Activated T-helper 1 cell treated with Interleukin-2 at 50 U/mL for 16 hours (primary cell): Measurements from ENCODE around the gene LYRM7.
"Not testable (repeated sequence)": the region's sequence is repeated elsewhere in the genome, so short reads cannot be mapped to it uniquely, and the experiment has no call there.

Source experiments
- DNase-seq: peaks from one replicate; pipeline ENCODE4 v3.0.0-alpha.2; 2020; ENCODE audit warnings: low read depth

LYRM7 gene

DNA sequence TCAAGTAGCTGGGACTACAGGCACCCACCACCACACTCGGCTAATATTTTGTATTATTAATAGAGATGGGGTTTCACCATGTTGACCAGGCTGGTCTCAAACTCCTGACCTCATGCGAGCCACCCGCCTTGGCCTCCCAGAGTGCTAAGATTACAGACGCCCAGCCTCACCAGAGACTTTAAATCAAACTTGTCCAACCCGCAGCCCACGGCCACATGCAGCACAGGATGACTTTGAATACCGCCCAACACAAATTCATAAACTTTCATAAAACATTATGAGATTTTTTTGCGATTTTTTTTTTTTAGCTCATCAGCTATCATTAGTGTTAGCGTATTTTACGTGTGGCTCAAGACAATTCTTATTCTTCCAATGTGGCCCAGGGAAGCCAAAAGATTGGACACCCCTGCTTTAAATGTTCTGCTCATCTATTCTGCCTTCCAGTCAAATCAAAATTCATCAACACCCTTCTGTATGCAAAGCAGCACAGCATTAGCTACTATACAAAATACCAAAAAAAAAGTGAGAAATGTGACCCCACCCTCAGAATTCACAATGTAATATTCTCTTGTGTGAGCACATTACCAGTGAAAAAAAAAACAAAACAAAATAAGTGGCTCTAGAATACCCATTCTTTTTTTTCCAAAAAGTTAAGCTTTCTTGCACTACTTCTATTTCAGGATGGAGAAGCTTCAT is 50.4 kb downstream of the LYRM7 start:
- DNase-seq = no peak

DNA sequence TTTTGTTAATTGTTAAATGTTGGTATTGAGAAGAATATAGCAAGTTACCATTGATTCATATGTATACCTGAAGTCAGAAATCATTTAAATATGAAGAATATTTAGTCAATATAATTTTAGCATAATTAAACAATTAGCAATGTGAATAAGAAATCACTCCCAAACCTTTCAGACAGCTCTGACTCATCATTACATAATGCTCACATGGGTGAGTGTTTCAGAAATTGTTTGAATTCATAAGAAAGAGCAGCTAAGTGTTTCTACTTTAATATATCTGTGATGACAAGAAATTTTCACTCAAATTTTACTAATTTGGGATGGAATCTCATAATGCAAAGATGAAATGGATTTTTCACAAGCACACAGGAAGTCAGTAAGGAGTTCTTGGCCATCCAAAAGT is 51.1 kb downstream of the LYRM7 start:
- no peak for DNase-seq

DNA sequence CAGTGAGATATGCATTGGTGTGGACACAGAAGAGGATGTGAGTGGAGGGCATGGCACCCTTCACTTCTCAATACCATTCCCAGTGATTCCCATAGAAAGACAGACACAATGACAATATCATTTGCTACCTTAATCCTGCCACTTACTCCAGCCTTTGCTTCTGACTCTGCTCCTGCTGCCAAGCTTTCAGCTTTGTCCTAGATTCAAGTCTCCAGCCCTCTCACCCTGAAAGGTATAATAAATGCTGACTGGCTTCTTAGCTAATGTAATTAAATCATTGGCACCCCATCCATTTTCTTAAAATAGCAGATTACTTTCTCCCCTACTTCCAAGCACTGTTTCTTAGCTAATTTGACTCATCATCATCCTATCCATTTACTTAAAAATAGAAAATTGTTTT is 52.0 kb downstream of the LYRM7 start:
- DNase-seq = no peak

DNA sequence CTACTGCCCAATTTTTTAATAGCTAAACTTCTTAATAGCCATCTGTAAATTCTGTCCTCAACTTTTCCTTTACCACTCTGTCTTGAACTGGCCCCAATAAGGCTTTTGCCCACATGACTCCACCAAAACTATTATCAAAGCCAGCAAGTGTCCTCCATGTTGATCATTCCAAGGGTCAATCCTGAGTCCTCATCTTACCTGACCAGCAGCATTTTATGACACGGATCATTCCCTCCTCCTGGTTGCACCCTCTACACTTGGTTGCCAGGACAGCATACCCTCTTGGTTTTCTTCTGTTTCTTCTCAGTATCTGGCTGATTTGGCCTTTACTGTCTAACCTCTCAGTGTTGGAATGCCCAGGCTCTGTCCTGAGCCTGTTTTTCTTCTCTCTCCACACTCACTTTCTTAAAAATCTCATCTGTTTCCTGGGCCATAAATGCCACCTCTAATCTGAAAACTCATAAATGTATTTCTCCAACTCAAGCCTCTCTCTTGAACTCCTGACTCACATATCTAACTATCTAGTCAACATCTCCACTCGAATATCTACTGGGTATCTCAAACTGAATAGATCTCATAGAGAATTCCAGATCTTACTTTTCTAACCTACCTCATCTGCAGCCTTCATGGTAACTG is 53.1 kb downstream of the LYRM7 start:
- no peak for DNase-seq

DNA sequence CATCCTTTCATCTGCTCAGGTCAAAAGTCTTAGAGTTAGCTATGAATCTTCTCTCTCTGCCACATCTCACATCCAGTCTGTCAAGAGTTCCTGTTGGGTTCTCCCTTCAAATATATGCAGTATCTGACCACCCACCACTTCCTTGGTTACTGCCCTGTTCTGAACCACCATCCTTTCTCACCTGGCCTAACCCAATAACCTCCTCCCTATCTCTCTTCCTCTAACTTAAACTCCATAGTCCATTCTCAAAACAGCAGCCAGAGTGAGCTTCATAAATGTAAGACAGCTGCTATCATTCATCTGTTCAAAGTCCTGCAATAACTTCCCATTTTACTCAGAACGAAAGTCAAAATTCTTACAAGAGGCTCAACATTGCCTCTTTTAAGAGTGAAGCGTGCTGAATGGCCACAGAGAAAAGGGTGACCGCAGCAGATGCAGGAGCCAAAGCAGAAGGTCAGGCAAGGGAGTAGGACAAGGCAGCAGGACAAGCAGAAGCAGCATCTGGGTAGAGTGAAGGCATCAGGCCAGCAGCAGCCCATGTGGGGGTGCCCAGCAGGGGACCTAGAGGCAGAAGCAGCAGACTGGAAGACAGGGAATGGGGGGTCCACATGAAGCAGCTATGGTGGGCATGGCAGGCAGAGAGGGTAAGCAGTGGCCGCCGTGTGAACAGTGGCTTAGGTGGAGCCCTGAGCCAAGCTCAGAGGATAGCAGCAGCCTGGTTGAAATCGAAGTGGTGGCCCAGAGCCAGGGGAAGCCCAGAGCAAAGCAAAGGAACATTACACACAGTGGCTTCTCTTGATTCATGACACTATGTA is 53.9 kb downstream of the LYRM7 start:
- DNase-seq = no peak

DNA sequence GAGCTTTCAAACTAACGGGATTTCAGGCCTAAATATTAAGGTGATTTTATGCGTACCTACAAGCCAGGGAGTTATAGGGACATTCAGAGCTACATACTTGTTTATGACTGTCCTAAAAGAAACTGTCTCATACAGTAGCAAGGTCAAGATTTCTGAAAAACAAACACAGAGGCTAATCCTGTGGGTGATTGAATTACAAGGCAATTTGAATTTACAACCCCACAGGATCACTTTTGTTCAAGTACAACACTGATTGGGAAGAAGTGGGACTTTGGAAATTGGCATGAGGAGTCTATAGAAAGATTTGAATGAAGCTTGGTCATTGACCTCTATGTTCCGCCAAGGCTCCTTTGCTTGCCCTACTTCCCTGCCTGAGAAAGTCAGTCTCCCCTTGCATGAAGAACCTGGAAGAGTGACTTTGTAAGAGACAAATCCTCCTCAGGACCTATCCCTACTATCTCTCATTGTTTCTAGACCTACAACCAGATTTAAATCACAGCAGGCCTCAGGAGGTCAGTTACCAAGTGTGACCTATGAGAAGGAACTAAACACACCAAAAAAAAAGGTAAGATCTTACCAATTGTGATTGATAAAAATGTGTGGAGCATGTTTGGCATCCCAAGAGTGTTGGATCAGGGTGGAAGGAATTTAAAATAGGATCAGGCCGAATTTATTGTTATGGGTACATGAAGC is 54.7 kb downstream of the LYRM7 start:
- no peak for DNase-seq

DNA sequence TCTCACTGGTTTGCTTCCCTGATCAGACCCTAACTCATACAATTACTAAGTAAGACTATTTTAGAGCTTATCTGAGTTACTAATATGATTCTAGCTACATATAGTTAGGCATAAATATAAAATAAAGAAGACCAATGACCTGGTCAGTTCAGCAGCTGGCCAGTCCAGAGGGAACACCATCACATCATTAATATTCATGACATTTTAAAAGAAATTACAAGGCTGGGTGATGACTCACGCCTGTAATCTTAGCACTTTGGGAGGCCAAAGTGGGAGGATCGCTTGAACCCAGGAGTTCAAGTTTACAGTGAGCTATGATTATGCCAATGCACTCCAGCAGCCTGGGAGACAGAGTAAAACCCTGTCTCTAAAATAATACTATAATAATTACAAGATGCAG is 56.2 kb downstream of the LYRM7 start:
- no peak for DNase-seq

DNA sequence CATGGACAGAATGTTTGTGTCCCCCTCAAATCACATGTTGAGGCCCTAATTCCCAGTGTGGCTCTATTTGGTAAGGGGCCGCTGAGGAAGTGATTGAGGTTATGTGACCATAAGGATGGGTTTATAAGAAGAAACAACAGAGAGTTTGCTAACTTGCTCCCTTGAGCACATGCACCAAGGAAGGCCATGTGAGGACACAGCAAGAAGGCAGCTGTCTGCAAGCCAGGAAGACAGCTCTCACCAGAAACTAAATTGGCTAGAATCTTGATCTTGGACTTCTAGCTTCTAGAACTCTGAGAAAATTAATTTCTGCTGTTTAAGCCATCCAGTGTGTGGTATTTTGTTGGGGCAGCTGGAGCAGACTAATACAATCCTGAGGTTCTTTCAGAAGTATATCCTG is 57.9 kb downstream of the LYRM7 start:
- DNase-seq = no peak

DNA sequence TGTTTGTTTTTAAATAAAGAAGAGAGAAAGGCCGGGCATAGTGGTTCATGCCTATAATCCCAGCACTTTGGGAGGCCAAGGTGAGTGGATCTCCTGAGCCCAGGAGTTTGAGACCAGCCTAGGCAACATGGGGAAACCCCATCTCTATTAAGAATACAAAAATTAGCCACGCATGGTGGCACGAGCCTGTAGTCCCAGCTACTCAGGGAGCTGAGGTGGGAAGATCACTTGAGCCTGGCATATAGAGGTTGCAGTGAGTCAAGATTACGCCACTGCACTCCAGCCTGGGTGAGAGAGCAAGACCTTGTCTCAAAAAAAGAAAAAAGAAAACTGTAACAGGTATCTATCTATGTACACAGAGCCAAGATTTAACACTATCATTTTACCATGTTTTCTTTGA is 58.9 kb downstream of the LYRM7 start:
- no peak for DNase-seq

DNA sequence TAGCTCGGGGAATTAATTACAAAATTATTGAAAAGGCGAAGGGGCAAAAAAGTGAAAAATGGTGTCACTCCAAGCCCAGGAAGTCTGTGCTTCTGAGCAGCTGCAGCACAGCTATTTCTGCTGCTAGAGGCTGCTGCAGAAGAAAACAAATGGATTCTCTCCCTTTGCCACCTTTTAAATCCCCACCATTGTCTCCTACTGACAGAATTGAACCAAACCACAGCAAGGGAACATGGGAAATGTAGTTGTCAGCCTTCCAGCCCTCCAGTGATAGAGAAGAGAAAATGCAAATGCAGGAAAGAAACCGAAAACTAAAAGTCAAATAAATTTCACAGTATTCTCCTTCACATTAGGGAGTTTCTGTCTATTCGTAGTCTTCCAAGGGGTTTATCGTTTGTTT is 59.7 kb downstream of the LYRM7 start:
- no peak for DNase-seq

DNA sequence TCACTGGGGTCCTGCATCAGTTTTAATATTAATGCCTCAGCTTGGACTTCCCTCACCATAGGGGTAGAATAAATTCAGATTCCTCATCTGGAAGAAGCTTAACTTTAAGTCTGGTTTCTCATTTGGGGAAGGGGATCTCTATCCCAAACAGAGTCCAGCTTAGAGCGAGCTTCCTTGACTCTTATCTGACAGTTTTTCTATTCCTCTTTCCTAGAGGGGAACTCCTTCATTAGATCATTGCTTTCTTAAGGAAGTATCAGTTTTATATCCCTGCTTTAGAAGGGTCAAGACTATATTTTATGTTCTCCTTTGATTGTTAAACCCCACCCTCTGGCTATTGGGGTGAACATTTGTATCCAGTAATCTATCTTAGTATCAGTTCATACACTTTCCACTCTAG is 68.9 kb downstream of the LYRM7 start:
- no peak for DNase-seq

DNA sequence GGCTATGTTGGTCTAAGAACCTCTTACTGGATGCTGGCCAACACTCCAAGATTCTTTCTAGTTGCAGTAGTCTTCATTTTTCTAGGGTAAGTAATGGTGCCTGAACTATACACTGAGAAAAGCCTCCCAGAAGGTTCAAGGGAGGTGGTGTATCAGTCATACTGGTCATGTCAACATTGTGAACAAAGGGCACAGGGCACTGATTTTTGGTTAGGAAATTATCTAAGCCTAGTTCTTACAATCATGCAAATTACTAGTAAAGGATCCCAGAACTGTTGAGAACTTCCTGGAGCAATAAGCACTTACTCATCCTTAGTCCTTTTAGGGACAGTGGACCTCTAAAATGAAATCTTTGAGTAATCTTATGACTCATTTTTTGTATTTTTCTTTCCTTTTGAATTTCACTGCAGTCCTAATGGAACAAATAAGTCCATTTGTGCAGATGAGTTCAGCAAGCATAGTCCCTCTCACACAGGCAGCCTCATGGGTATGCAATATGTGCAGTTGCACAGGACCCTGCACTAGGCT is 72.0 kb downstream of the LYRM7 start:
- DNase-seq = no peak

DNA sequence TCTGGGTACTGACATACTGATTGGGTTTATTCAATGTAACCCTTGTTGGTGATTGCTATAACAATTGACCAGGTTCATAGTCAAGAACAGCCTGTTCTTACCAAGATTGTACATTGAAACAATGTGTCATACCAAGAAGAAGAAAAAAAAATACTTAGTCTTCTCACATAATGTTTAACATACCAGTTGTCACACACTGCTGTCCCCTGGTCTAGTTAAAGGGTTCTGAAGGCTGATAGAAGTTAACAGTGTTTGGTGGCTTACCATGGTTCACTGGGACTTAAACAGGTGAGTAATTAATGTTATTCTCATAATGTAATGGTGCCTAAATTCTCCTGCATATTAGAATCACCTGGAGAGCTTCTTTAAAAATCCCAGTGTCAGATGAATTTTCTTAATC is 74.6 kb downstream of the LYRM7 start:
- DNase-seq = no peak

DNA sequence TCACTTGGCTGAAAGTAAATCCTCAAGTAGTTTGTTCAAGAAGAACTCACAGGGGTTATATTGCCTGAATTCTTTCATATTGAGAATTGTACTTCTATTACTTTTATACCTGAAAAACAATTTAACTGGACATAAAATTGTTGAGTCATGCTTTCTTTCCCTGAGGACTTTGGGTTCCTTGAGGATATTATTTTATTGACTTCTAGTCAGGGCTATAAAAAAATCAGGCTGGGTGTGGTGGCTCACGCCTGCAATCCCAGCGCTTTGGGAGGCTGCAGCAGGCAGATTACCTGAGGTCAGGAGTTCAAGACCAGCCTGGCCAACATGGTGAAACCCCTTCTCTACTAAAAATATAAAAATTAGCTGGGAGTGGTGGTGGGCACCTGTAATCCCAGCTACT is 75.2 kb downstream of the LYRM7 start:
- DNase-seq = no peak

DNA sequence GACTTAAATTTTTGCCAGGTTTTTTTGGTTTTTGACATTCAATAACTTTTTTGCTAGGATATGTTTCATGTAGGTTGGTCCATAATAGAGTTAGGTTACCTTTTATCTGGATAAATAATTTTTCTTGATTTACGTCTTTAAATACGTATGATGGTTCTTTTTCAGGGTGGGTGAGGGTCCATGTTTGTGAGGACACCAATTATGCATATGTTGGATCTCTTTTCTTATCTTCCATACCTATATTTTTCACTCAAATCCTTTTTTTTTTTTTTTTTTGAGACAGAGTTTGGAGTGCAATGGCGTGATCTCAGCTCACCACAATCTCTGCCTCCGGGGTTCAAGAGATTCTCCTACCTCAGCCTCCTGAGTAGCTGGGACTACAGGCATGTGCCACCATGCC is 75.8 kb downstream of the LYRM7 start:
- no peak for DNase-seq

DNA sequence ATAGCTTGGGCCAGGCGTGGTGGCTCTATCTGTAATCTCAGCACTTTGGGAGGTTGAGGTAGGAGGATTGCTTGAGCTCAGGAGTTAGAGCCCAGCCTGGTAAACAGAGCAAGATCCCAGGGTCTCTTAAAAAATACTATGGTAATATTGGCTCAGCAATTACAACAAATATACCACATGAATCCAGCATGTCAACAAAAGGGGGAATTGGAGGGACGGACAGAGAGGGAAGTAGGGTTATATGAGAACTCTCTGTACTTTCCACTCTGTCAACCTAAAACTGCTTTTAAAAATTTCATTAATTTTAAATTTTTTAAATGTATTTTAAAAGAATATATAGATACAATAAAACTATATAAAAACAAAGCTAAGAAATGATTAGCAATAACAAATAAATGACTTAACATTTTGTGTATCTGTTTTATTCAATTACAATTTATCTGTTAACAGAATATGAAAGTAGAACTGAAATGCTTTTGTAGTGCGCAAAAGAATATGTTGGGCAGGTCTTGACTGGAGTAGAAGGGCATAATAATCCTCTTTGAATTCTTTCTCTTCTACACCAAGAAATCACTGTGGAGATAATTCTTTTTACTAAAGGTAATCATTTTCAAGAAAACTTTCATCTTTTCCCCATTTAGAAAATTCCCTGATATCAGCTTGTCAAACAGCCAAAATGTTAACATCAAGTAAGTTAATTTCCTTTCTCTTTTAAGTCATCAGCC is 80.2 kb downstream of the LYRM7 start:
- DNase-seq = no peak

DNA sequence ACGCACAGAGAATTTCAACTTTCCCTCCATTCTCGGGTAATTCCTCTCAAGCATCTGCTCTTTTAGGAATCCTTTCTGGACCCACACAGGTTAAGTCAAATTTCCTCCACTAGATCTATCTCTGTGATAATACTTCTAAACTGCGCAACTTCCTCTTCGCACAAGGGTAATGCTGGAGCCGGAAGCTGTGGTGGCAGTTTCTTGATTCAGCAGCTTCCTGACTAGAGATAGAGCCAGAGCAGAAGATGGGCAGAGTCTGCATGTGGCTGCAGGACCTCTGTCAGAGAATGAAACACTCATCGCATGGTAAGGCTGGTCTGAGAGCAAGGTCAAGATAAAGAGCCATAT is 82.1 kb downstream of the LYRM7 start:
- peak; percentile 69 for DNase-seq

DNA sequence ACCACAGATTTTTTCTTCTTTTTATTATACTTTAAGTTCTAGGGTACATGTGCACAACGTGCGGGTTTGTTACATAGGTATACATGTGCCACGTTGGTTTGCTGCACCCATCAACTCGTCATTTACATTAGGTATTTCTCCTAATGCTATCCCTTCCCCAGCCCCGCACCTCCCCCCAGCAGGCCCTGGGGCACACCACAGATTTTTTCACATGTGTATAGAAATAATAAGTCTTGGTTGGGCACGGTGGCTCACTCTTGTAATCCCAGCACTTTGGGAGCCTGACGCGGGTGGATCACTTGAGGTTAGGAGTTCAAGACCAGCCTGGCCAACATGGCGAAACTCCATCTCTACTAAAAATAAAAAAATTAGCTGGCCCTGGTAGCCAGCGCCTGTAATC is 83.3 kb downstream of the LYRM7 start:
- DNase-seq = not testable (repeated sequence)

DNA sequence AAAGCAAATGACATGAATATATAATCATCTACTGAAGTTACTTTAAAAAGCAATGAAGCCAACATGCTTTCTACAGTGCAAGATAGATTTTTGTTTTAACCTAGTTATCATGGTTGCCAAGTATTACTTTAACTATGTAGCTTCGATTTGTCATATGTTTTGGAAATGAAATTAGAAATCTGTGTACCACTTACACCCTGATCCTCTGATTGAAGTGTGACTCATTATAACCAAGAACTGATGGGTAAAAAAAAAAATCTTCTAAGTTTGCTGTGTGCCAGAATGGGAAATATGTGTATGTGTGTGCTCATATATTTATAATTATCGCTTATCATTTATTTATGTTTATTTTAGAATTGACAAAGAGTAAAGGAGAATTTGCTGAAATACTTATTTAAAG is 84.0 kb downstream of the LYRM7 start:
- no peak for DNase-seq
